ENCODE data around the gene ACVR1. TPM values are rescaled to one million over a fixed set of nuclear protein-coding genes. Genes with fewer than 3 reads are reported as not detected.

The ACVR1 gene
- total and polyA plus RNA-seq, 9 of the 15 experiments (the other 6 are each of a cell fraction or from before 2014, with no cell fraction given): 3.8 to 14.3 (median 6.9) TPM

DNA sequence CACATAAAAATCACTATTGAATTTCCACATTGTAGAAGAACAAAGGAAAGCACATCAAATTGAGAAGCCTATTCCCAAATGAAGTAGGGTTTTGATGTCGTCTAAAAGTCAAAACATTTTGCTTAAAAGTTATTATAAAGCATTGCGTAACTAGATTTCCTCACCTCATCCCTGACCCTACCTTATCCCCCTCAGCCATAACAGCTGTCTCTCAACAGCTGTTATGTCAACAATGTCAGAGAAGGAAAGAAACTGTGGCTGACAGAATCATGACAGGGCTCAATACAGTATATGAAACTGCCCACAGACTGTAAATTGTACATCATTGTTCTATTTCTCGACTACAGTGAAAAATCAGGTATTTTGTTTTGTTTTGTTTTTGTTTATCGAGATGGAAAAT, 184.4 kb downstream of the ACVR1 start (continued):
- TF ChIP-seq FIP1L1 (IDR thresholded peaks at IDR 0.05; ENCODE audit: low read depth, low read length, poor library complexity, severe bottlenecking): no peak
- TF ChIP-seq FOXJ3 (CRISPR knock-in tag; IDR thresholded peaks at IDR 0.05): no peak
- no peak for TF ChIP-seq ZNF280B (CRISPR knock-in tag; IDR thresholded peaks at IDR 0.05)
- TF ChIP-seq ZSCAN32 (CRISPR knock-in tag; IDR thresholded peaks at IDR 0.05): no peak
- TF ChIP-seq, protein P1, sequence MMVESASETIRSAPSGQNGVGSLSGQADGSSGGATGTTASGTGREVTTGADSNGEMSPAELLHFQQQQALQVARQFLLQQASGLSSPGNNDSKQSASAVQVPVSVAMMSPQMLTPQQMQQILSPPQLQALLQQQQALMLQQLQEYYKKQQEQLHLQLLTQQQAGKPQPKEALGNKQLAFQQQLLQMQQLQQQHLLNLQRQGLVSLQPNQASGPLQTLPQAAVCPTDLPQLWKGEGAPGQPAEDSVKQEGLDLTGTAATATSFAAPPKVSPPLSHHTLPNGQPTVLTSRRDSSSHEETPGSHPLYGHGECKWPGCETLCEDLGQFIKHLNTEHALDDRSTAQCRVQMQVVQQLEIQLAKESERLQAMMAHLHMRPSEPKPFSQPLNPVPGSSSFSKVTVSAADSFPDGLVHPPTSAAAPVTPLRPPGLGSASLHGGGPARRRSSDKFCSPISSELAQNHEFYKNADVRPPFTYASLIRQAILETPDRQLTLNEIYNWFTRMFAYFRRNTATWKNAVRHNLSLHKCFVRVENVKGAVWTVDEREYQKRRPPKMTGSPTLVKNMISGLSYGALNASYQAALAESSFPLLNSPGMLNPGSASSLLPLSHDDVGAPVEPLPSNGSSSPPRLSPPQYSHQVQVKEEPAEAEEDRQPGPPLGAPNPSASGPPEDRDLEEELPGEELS (CRISPR knock-in tag; IDR thresholded peaks at IDR 0.05; ENCODE audit: borderline replicate concordance): no peak
- TF ChIP-seq ZNF23 (CRISPR knock-in tag; IDR thresholded peaks at IDR 0.05): no peak
- TF ChIP-seq PRMT5 (CRISPR knock-in tag; IDR thresholded peaks at IDR 0.05): no peak
- TF ChIP-seq SNIP1 (IDR thresholded peaks at IDR 0.05; ENCODE audit: low read depth): no peak
- no peak for TF ChIP-seq SLC30A9 (CRISPR knock-in tag; IDR thresholded peaks at IDR 0.05)
- peak; percentile 47; the same call in 1 of the 2 replicates for TF ChIP-seq PKNOX1 (IDR thresholded peaks at IDR 0.05)
- TF ChIP-seq KAT7 (CRISPR knock-in tag; IDR thresholded peaks at IDR 0.05; ENCODE audit: borderline replicate concordance): no peak
- no peak for TF ChIP-seq TAF1 (IDR thresholded peaks at IDR 0.05; ENCODE audit: control insufficient read depth, extremely low read depth, insufficient read depth, low read length, severe bottlenecking)
- peak; percentile 70 for TF ChIP-seq TCF3 (CRISPR knock-in tag; IDR thresholded peaks at IDR 0.05)
- 0 out of 2 replicates have a peak, but pooled peaks have one; percentile 5 for TF ChIP-seq NCOR1 (IDR thresholded peaks at IDR 0.05)
- TF ChIP-seq HDAC6 (IDR thresholded peaks at IDR 0.05; ENCODE audit: low read depth, low read length): no peak
- no peak for TF ChIP-seq ARNT (IDR thresholded peaks at IDR 0.05)

All from K562 (cell line).